A673 (cell line): ENCODE results near the gene LAMA3. TPM values are rescaled to one million over a fixed set of nuclear protein-coding genes. Genes with fewer than 3 reads are reported as not detected.
A peak's percentile ranks its signal among the peaks of the same experiment; 100 is the strongest.

Source experiments
- BruUV-seq: library from RNA; stranded (reverse); fragments of 400-500 nt; replicated peaks from 2 replicates; lab custom pipeline; 2021; lab: Mats Ljungman, UMichigan
- CTCF ChIA-PET: fragments of 300-600 bp; sonication (Branson Sonifier 250); formaldehyde crosslinking; loops from one replicate; lab custom pipeline; 2022; ENCODE audit warnings: antibody characterized with exemption; lab: Charles Lee
- POLR2A ChIA-PET: fragments of 300-600 bp; sonication (Branson Sonifier 250); formaldehyde crosslinking; loops from one replicate; lab custom pipeline; 2022; ENCODE audit warnings: antibody characterized with exemption; ENCODE audit not compliant: low non-redundant PET; lab: Charles Lee
- DNase-seq: peaks from one replicate; pipeline ENCODE4 v3.0.0-alpha.2; 2015; ENCODE audit warnings: low spot score
- H3K27ac ChIP-seq: fragments of 200-600 bp; sonication (generic); 2 replicates; pipeline ENCODE4 v1.5.1; 2016; ENCODE audit warnings: mixed run types, low read depth, mild to moderate bottlenecking, mixed read lengths, antibody characterized with exemption, low read length; ENCODE audit not compliant: poor library complexity, severe bottlenecking
- H3K27me3 ChIP-seq: fragments of 200-600 bp; sonication (generic); replicated peaks from 2 replicates; pipeline ENCODE4 v1.6.1; 2017; ENCODE audit warnings: mixed run types, low read depth, mild to moderate bottlenecking, mixed read lengths, antibody characterized with exemption, low read length; ENCODE audit not compliant: insufficient read depth, poor library complexity
- H3K36me3 ChIP-seq: fragments of 200-600 bp; sonication (generic); 2 replicates; pipeline ENCODE4 v1.6.1; 2016; ENCODE audit warnings: mixed run types, mild to moderate bottlenecking, mixed read lengths, antibody characterized with exemption, low read length; ENCODE audit not compliant: insufficient read depth, poor library complexity, severe bottlenecking
- H3K4me1 ChIP-seq: fragments of 200-600 bp; sonication (generic); 2 replicates; pipeline ENCODE4 v1.6.1; 2017; ENCODE audit warnings: mixed run types, mild to moderate bottlenecking, mixed read lengths, antibody characterized with exemption, low read length; ENCODE audit not compliant: insufficient read depth, poor library complexity, severe bottlenecking
- H3K4me3 ChIP-seq: fragments of 200-600 bp; sonication (generic); 2 replicates; pipeline ENCODE4 v1.5.1; 2016; ENCODE audit warnings: low read depth, mixed run types, mild to moderate bottlenecking, mixed read lengths, low read length; ENCODE audit not compliant: poor library complexity, severe bottlenecking
- H3K9me3 ChIP-seq: fragments of 200-600 bp; sonication (generic); 2 replicates; pipeline ENCODE4 v1.6.1; 2016; ENCODE audit warnings: mixed run types, low read depth, mild to moderate bottlenecking, mixed read lengths, antibody characterized with exemption, low read length; ENCODE audit not compliant: poor library complexity, severe bottlenecking
- CTCF ChIP-seq: fragments of 300-800, 200-600 bp; sonication (generic); conservative IDR thresholded peaks from 2 replicates; pipeline ENCODE4 v1.5.1; 2017; ENCODE audit warnings: low read depth, mild to moderate bottlenecking, antibody characterized with exemption, low read length, moderate library complexity, mixed read lengths
- EZH2 ChIP-seq: fragments of 200-600 bp; sonication (generic); IDR thresholded peaks from 2 replicates; pipeline ENCODE4 v1.6.1; 2017; ENCODE audit warnings: borderline replicate concordance, low read depth, mild to moderate bottlenecking, mixed read lengths, antibody characterized with exemption, low read length; ENCODE audit not compliant: poor library complexity, severe bottlenecking
- intact Hi-C: fragments of 100-400 bp; cut with micrococcal nuclease; formaldehyde crosslinking; loops from one replicate; pipeline ENCODE4 v1.10.0; 2022; ENCODE audit not compliant: unreplicated experiment
- total RNA-seq: library from RNA; stranded (reverse); gene quantifications from 2 replicates; pipeline ENCODE4 v1.2.3, GENCODE V29; 2021

LAMA3 gene
- total RNA-seq, 1 experiment from 2014 or later = 2.7 TPM

GRCh38 chr18:23658285-23658684, 31.0 kb upstream of the LAMA3 start:
- CTCF ChIA-PET = no interaction called here
- H3K4me1 ChIP-seq = no peaks in the 10 kb centered on the region
- POLR2A ChIA-PET = no interaction called here
- TF ChIP-seq CTCF = no peak
- TF ChIP-seq EZH2 = no peak
- no TSS peak for BruUV-seq
- DNase-seq = no peak
- H3K27me3 ChIP-seq = peaks cover 12% of the 10 kb centered on the region
- no peak overlapping the region for H3K27ac ChIP-seq
- no peaks in the 10 kb centered on the region for H3K36me3 ChIP-seq
- intact Hi-C loops = no loop called here
- no peak overlapping the region for H3K4me3 ChIP-seq
- no peaks in the 10 kb centered on the region for H3K9me3 ChIP-seq

GRCh38 chr18:23661735-23662308, 27.4 kb upstream of the LAMA3 start:
- Histone ChIP-seq H3K27me3 (peaks cover 12% of the 10 kb centered on the region), H3K27ac (no peak overlapping the region), H3K4me1 (no peaks in the 10 kb centered on the region), H3K9me3 (no peaks in the 10 kb centered on the region), H3K4me3 (peak overlapping the region; percentile 44), H3K36me3 (no peaks in the 10 kb centered on the region)
- BruUV-seq = no TSS peak
- ChIA-PET POLR2A (no interaction called here), CTCF (no interaction called here)
- no peak for DNase-seq
- intact Hi-C loops = no loop called here
- TF ChIP-seq EZH2 = no peak
- no peak for TF ChIP-seq CTCF

- CTCF ChIA-PET = no interaction called here
- Histone ChIP-seq H3K27ac (no peak within 1 kb of the TSS), H3K4me1 (no peaks in the 10 kb centered on the region), H3K36me3 (no peaks in the 10 kb centered on the region), H3K4me3 (peak within 1 kb of the TSS; percentile 44), H3K9me3 (no peaks in the 10 kb centered on the region), H3K27me3 (peaks cover 12% of the 10 kb centered on the region)
- intact Hi-C loops = no loop called here
- TF ChIP-seq EZH2 = no peak
- no peak for TF ChIP-seq CTCF
- BruUV-seq = no TSS peak
- peak; percentile 67 for DNase-seq
- POLR2A ChIA-PET = no interaction called here
Measured at GRCh38 chr18:23662309-23663263, 26.7 kb upstream of the LAMA3 start, which contains the start of gene ANKRD29. Gene ANKRD29, minus strand, starts transcription at chr18:23662911. Its CDS starts 181 bp downstream, at chr18:23662730.
